GM23248 (cell line): Measurements from ENCODE around the gene CDK16.

Experiments
- EZH2 ChIP-seq: fragments of 200-600 bp; sonication (generic); IDR thresholded peaks from 2 replicates; pipeline ENCODE4 v1.6.1; 2018; ENCODE audit warnings: antibody characterized with exemption, mild to moderate bottlenecking; ENCODE audit not compliant: insufficient read depth, poor library complexity, severe bottlenecking
- EZH2phosphoT487 ChIP-seq: fragments of 200-600 bp; sonication (generic); IDR thresholded peaks from 2 replicates; pipeline ENCODE4 v1.6.1; 2018; ENCODE audit warnings: antibody characterized with exemption, moderate library complexity, mild to moderate bottlenecking, low read depth; ENCODE audit not compliant: insufficient read depth

GRCh38 chrX:47172549-47172948, 45.9 kb upstream of the CDK16 start:
- TF ChIP-seq EZH2: no peak
- TF ChIP-seq EZH2phosphoT487: no peak
